Adipocyte (in vitro differentiated cells): ENCODE results near the gene CCNDBP1.

Source experiments
- DNase-seq: peaks from one replicate; pipeline ENCODE4 v3.0.0-alpha.2; 2015; ENCODE audit warnings: low read depth
- H3K27me3 ChIP-seq: replicated peaks from 2 replicates; pipeline ENCODE4 v1.7.0; 2013; ENCODE audit warnings: mild to moderate bottlenecking, low read length, moderate library complexity; ENCODE audit not compliant: control insufficient read depth, insufficient read depth
- H3K36me3 ChIP-seq: 2 replicates; pipeline ENCODE4 v1.7.0; 2013; ENCODE audit warnings: low read length, mild to moderate bottlenecking, moderate library complexity; ENCODE audit not compliant: control insufficient read depth, insufficient read depth, severe bottlenecking
- H3K4me1 ChIP-seq: 2 replicates; pipeline ENCODE4 v1.7.0; 2013; ENCODE audit warnings: mild to moderate bottlenecking, low read length, moderate library complexity; ENCODE audit not compliant: control insufficient read depth, insufficient read depth
- H3K4me3 ChIP-seq: 2 replicates; pipeline ENCODE4 v1.7.0; 2013; ENCODE audit warnings: mild to moderate bottlenecking, low read length, moderate library complexity
- H3K9ac ChIP-seq: 2 replicates; pipeline ENCODE4 v1.7.0; 2013; ENCODE audit warnings: mild to moderate bottlenecking, low read length, moderate library complexity
- H3K9me3 ChIP-seq: 2 replicates; pipeline ENCODE4 v1.7.0; 2013; ENCODE audit warnings: mild to moderate bottlenecking, low read length, moderate library complexity; ENCODE audit not compliant: control insufficient read depth

The CCNDBP1 gene

DNA sequence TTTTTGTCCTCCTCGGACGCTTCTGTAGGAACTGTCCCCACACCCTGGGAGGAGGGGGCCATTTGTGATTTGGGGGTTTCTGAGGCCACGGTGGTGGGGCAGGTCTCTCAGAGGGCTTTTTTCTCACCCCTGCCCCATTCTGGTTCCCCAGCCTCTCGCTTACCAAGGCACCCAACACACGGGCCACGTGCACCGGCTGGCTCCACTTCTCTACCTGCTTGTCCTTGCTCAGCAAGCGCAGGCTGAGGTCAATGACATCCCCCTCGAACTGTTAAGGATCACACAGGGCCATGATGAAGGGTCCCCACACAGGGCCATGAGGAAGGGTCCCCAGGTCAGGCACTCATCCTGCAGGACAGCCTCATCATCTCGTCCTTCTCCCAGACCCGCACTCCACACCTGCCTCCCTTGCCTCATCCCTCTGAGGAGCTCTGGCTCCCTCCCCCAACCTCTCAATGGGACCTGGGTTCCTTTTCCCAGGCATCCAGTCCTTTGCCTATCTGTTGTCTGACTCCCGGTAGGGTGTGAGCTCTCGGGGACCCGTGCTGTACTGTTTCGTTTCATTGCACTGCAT, 25.1 kb downstream of the CCNDBP1 start:
- H3K27me3 ChIP-seq, result peaks cover 65% of the 10 kb centered on the region
- no peak for DNase-seq

DNA sequence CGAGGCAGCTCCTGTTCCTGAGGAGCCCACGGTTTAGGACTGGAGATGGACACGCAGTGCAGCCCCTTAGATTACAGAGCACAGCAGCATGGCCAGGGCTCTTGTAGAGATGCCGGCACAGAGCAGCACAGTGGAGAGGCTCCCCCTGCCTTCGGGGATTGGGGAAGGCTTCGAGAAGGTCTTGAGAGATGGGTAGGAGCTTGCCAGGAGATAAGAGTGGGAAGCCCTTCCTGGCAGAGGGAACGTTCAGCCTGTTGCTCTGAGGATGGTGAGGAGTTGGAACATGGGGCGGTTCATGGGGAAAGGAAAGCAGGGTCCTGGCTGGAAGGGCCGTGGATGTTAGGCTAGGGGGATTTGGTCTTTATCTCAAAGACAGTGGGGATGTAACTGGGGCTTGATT, 25.6 kb downstream of the CCNDBP1 start:
- Histone ChIP-seq H3K9me3 (no peaks in the 10 kb centered on the region), H3K27me3 (peaks cover 65% of the 10 kb centered on the region), H3K36me3 (no peaks in the 10 kb centered on the region), H3K4me3 (no peak overlapping the region), H3K4me1 (no peaks in the 10 kb centered on the region), H3K9ac (no peak overlapping the region)
- DNase-seq, result no peak

More for the DNA sequence above, 25.1 kb downstream of the CCNDBP1 start:
- Histone ChIP-seq H3K9me3 (no peaks in the 10 kb centered on the region), H3K4me3 (no peak overlapping the region), H3K36me3 (no peaks in the 10 kb centered on the region), H3K4me1 (no peaks in the 10 kb centered on the region), H3K9ac (no peak overlapping the region)

DNA sequence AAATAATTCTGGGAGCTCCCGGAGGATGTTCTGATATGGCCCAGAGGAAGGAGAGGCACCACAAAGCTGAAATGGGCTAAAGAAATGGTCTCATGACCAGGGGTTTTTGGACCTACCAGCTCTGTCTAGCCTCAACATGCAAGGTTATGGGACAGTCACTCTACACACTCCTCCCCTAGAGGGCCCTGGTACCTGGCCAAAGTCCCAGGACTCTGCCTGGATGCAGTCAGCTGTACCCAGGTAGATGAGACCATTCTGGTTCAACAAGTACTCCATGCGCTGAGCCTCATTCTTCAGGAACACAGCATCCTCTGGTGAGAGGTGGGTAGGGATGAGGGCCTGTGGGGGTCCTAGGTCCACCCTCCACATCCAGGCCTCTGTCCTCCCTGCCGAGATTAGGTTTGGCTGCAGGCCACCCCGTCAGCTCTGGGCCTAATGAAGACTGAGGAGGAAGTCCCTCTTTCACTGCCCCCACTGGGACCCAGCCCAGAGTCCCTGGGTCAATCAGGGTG, 26.1 kb downstream of the CCNDBP1 start:
- Histone ChIP-seq H3K4me1 (no peaks in the 10 kb centered on the region), H3K36me3 (no peaks in the 10 kb centered on the region), H3K4me3 (no peak overlapping the region), H3K9ac (no peak overlapping the region), H3K27me3 (peaks cover 67% of the 10 kb centered on the region), H3K9me3 (no peaks in the 10 kb centered on the region)
- DNase-seq, result no peak

DNA sequence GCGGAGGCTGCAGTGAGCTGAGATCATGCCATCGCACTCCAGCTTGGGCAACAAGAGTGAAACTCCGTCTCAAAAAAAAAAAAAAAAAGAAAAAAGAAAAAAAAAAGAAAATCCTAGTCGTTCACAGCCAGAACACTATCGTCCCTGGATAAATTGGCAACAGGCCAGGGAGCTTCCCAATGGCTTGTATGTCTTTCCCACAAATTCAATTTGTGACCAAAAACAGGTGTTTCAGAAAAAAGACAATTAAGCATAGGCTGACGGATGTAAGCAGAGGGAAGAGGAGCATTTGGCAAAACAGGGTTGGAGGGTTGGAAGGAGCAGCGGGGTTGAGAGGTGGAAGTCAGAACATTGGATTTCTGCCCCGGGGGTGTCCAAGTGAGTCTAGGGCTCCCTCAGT, 27.1 kb downstream of the CCNDBP1 start:
- peaks cover 69% of the 10 kb centered on the region for H3K27me3 ChIP-seq
- DNase-seq, result no peak
- no peaks in the 10 kb centered on the region for H3K36me3 ChIP-seq
- no peak overlapping the region for H3K4me3 ChIP-seq
- no peaks in the 10 kb centered on the region for H3K4me1 ChIP-seq
- H3K9me3 ChIP-seq, result no peaks in the 10 kb centered on the region
- H3K9ac ChIP-seq, result no peak overlapping the region

DNA sequence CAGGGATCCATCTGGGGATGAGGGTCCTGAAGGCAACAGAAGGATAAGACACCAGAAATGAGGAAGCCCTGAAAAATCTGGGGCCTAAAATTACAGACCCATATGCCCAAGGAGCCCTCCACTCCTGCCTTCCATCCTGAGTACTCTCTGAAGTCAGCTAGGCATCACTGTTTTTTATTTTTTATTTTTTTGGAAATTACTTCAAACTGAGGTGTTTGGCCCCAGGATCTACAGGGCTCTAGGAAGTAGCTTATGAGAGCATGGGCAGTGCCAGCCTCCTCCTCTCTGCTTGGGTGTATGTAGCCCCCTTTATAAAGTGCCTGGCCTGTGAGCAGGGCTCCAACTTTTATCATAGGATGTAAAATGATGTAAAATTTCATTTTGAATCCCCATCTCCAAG, 27.7 kb downstream of the CCNDBP1 start:
- H3K9ac ChIP-seq, result no peak overlapping the region
- no peak for DNase-seq

DNA sequence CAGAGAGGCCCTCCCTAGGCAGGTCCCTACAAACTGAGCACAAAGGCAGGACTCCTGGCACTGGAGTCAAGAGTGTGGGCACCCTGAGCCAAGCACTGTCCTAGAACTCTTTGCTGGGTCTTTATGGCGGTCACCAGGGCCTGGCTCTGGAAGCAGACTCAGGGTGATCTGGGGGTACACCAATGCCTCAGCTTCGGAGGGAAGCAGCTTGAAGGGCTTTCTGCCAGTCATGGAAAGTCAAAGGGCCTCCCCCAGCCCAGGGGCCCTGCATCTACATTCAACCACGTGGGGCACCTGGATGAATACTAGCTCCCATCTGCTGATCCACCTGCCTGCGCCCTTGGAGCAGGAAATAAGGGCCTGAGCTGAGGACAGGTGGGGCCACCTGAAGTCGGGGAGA, 28.3 kb downstream of the CCNDBP1 start:
- no peaks in the 10 kb centered on the region for H3K9me3 ChIP-seq
- no peaks in the 10 kb centered on the region for H3K36me3 ChIP-seq
- H3K27me3 ChIP-seq, result peaks cover 69% of the 10 kb centered on the region
- H3K9ac ChIP-seq, result no peak overlapping the region
- H3K4me1 ChIP-seq, result peaks cover under 1% of the 10 kb centered on the region
- no peak overlapping the region for H3K4me3 ChIP-seq
- DNase-seq, result no peak

More for the DNA sequence above, 27.7 kb downstream of the CCNDBP1 start:
- H3K27me3 ChIP-seq, result peaks cover 69% of the 10 kb centered on the region
- no peak overlapping the region for H3K4me3 ChIP-seq
- no peaks in the 10 kb centered on the region for H3K36me3 ChIP-seq
- H3K9me3 ChIP-seq, result no peaks in the 10 kb centered on the region
- H3K4me1 ChIP-seq, result no peaks in the 10 kb centered on the region

DNA sequence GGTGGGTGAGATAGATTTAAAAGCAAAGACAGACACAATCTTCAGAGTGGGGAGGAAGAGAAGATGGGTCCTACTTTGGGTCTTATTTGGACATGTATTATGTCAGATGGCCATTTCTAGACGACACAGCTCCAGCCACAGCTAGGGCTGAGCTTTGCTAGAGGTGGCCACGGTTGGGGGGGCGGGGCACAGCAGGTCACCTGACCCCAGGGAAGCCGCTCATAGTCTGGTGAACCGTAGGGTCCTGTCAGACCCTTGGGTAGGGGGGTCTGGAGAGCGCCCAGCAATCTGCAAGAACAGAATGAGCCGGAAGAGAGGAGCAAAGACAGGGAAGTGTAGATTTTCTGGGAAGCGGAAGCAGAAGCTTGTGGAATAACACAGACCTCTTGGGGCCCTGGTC, 29.0 kb downstream of the CCNDBP1 start:
- H3K9me3 ChIP-seq, result no peaks in the 10 kb centered on the region
- peaks cover 65% of the 10 kb centered on the region for H3K27me3 ChIP-seq
- H3K4me1 ChIP-seq, result peaks cover 7% of the 10 kb centered on the region
- no peak for DNase-seq
- no peak overlapping the region for H3K9ac ChIP-seq
- no peak overlapping the region for H3K4me3 ChIP-seq
- no peaks in the 10 kb centered on the region for H3K36me3 ChIP-seq

DNA sequence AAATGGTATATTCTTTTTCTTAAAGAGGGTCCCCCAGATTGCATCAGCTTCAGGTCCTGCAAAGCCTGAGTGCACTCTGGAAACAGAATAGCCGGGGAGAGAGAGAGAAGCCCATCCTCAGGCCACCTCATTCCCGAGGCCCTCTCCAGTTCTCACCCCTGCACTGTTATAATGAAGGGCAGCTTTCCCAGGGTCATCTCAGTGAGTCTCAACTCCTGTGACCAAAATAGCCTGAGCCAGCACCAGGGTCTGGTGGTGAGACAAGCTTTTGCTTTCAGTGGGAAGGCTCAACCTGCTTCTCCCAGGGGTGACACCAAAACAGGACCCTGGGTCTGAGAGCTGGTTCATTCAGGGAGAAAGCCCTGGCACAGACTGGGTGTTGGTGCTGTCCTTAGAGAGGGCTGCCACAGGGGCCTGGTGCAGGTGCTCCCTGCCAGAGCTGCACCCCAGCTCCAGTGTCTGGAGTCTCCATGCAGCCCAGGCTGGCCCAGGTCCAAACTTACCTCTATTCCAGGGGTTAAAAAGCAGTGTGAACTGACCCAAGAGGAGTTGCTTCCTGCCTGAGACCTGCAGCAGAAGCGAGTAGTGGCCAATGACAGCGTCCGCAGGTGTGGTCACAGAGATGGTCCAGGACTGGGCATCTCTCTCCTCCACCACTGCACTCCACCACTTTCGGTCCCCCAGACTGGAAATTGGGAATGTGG, 29.5 kb downstream of the CCNDBP1 start:
- Histone ChIP-seq H3K4me1 (peaks cover 7% of the 10 kb centered on the region), H3K9me3 (no peaks in the 10 kb centered on the region), H3K27me3 (peaks cover 59% of the 10 kb centered on the region), H3K36me3 (no peaks in the 10 kb centered on the region), H3K9ac (no peak overlapping the region), H3K4me3 (no peak overlapping the region)
- no peak for DNase-seq

DNA sequence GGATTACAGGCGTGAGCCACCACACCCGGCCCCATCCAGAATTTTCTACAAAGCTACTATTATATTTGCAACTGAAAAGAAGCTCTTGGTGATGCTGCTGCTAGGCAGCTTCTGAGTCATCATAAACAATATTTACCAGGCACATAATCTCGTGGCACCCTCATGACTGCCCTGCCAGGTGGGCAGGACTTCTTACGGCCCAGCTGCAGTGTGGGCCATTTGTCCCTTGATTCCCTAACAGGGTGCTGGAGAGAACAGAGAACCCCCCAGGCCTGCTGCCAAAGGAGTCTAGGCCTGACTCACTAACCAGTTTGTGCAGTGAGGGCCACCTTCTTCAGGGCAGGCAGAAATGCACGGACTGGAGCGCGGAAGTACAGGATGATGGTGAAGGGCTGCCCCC, 30.8 kb downstream of the CCNDBP1 start:
- H3K4me3 ChIP-seq, result no peak overlapping the region
- no peaks in the 10 kb centered on the region for H3K36me3 ChIP-seq
- no peaks in the 10 kb centered on the region for H3K9me3 ChIP-seq
- H3K27me3 ChIP-seq, result peaks cover 51% of the 10 kb centered on the region
- DNase-seq, result no peak
- no peak overlapping the region for H3K9ac ChIP-seq
- H3K4me1 ChIP-seq, result peaks cover 12% of the 10 kb centered on the region

DNA sequence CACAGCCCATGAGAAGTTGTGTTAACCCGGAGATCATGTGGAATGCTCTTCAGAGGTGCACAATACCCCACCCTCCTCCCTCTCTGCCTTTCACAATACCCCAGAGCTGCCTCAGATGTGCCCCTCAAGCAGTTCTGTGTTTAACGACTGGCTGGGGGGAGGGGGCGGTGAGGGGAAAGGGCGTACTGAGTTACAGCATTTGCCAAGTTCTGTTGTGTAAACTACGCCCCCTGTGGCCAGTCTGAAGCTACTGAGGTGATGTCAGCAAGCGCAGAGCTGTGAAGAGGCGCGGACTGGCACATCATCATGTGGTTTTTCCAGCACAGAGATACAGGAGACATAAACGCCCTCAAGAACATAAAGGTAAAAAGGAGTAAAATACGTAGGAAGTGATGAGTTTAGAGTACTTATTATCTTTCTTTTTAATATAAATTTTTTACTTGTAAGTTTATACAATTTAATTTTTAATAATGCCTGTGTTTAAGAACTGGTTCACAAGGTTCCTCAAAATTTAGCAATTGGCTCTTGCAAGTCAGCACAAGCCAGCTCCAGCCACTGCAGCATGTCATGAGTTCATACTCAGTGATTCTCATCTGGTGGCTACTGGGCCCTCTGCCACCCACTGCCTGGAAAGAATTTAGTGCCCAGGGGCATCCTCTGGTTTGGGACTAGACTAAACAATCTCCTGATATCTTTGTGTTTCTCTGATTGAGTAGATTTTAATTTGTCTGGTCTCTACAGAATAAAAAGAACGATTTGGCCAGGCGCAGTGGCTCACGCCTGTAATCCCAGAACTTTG, 33.9 kb downstream of the CCNDBP1 start:
- Histone ChIP-seq H3K9me3 (no peaks in the 10 kb centered on the region), H3K9ac (no peak overlapping the region), H3K36me3 (no peaks in the 10 kb centered on the region), H3K4me1 (peaks cover 12% of the 10 kb centered on the region), H3K4me3 (no peak overlapping the region), H3K27me3 (peaks cover 31% of the 10 kb centered on the region)
- peak; percentile 64 for DNase-seq
